Measurements from ENCODE around the gene MARCHF10. TPM values are rescaled to one million over a fixed set of nuclear protein-coding genes. Genes with fewer than 3 reads are reported as not detected.
"Not testable (repeated sequence)": the region's sequence is repeated elsewhere in the genome, so short reads cannot be mapped to it uniquely, and the experiment has no call there.

MARCHF10 gene
- total RNA-seq, 1 donor from 2014 or later = not detected

GRCh38 chr17:62787366-62787765, 20.7 kb downstream of the MARCHF10 start:
- no peak overlapping the region for H3K4me3 Mint-ChIP-seq
- H3K27me3 Mint-ChIP-seq = peaks cover 17% of the 10 kb centered on the region
- H3K9me3 Mint-ChIP-seq = peaks cover 7% of the 10 kb centered on the region
- H3K4me1 Mint-ChIP-seq = no peaks in the 10 kb centered on the region
- no peaks in the 10 kb centered on the region for H3K36me3 Mint-ChIP-seq (ENCODE audit: low read depth)
- no peak for DNase-seq
- H3K27ac Mint-ChIP-seq = no peak overlapping the region
- intact Hi-C loops (cut with micrococcal nuclease) = no loop called here

- intact Hi-C loops (cut with micrococcal nuclease) = no loop called here
- no peak for DNase-seq
- no peak overlapping the region for H3K4me3 Mint-ChIP-seq
- H3K36me3 Mint-ChIP-seq (ENCODE audit: low read depth) = no peaks in the 10 kb centered on the region
- H3K27ac Mint-ChIP-seq = no peak overlapping the region
- no peaks in the 10 kb centered on the region for H3K4me1 Mint-ChIP-seq
- H3K27me3 Mint-ChIP-seq = peaks cover 17% of the 10 kb centered on the region
- H3K9me3 Mint-ChIP-seq = peaks cover 7% of the 10 kb centered on the region
Measured at GRCh38 chr17:62786646-62787045, 21.5 kb downstream of the MARCHF10 start.

DNA sequence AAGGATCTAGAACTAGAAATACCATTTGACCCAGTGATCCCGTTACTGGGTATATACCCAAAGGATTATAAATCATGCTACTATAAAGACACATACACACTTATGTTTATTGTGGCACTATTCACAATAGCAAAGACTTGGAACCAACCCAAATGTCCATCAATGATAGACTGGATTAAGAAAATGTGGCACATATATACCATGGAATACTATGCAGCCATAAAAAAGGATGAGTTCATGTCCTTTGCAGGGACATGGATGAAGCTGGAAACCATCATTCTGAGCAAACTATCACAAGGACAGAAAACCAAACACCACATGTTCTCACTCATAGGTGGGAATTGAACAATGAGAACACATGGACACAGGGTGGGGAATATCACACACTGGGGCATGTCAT, 22.1 kb downstream of the MARCHF10 start:
- DNase-seq; intact Hi-C loops (cut with micrococcal nuclease); H3K36me3 Mint-ChIP-seq (ENCODE audit: low read depth); H3K4me1 Mint-ChIP-seq; H3K9me3 Mint-ChIP-seq; H3K4me3 Mint-ChIP-seq; H3K27ac Mint-ChIP-seq: not testable (repeated sequence)
- peaks cover 12% of the 10 kb centered on the region for H3K27me3 Mint-ChIP-seq

- DNase-seq = no peak
- no peak overlapping the region for H3K4me3 Mint-ChIP-seq
- H3K27me3 Mint-ChIP-seq = peaks cover 12% of the 10 kb centered on the region
- no peaks in the 10 kb centered on the region for H3K36me3 Mint-ChIP-seq (ENCODE audit: low read depth)
- no peak overlapping the region for H3K27ac Mint-ChIP-seq
- peaks cover 7% of the 10 kb centered on the region for H3K9me3 Mint-ChIP-seq
- intact Hi-C loops (cut with micrococcal nuclease) = no loop called here
- no peaks in the 10 kb centered on the region for H3K4me1 Mint-ChIP-seq
Measured at GRCh38 chr17:62782730-62783270, 25.3 kb downstream of the MARCHF10 start.

DNA sequence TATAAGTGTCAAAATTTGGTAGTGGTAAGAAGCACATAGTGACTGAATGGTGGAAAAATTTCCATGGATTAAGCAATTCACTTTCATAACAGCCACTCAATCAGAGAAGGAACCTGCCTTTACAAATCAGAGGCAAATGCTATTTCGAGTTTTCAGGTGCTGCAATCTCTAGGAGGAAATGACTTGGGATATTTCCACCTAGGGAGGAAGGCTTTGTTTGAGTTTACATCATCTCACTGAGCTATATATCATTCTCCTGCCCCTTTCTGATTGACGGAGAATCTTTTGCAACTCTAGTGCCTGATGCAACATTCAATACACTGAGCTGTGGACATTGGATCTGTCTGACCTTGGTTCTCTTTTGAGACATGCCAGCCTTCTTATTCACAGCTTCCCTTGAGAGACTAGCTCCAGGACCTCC, 26.3 kb downstream of the MARCHF10 start:
- intact Hi-C loops (cut with micrococcal nuclease) = no loop called here
- no peak overlapping the region for H3K4me3 Mint-ChIP-seq
- peaks cover 12% of the 10 kb centered on the region for H3K27me3 Mint-ChIP-seq
- DNase-seq = no peak
- no peak overlapping the region for H3K27ac Mint-ChIP-seq
- no peaks in the 10 kb centered on the region for H3K36me3 Mint-ChIP-seq (ENCODE audit: low read depth)
- peaks cover 7% of the 10 kb centered on the region for H3K9me3 Mint-ChIP-seq
- no peaks in the 10 kb centered on the region for H3K4me1 Mint-ChIP-seq

DNA sequence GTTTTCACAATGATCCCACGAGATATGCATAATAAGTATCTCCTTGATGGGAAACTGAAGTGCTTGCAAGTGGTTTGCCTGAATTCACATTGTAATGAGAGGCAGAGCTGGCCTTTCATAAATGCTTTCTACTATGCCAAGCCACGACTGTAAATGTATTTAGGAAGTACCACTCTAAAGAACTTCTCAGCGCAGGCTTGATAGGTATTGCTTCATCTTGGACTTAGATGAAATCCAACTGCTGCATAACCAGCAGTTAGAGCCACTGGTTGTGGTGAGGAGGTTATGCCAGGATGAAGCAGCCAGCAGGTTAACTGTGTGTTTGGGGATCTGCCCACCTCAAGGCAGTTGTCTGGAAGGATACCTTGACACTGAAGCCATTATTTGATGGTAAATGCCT, 26.8 kb downstream of the MARCHF10 start:
- Mint-ChIP-seq H3K27ac (no peak overlapping the region), H3K27me3 (peaks cover 12% of the 10 kb centered on the region), H3K36me3 (ENCODE audit: low read depth) (no peaks in the 10 kb centered on the region), H3K4me1 (no peaks in the 10 kb centered on the region), H3K9me3 (peaks cover 7% of the 10 kb centered on the region), H3K4me3 (no peak overlapping the region)
- DNase-seq = no peak
- intact Hi-C loops (cut with micrococcal nuclease) = no loop called here

GRCh38 chr17:62780951-62781350, 27.2 kb downstream of the MARCHF10 start:
- H3K4me3 Mint-ChIP-seq = no peak overlapping the region
- H3K27me3 Mint-ChIP-seq = peaks cover 12% of the 10 kb centered on the region
- H3K36me3 Mint-ChIP-seq (ENCODE audit: low read depth) = no peaks in the 10 kb centered on the region
- H3K4me1 Mint-ChIP-seq = no peaks in the 10 kb centered on the region
- intact Hi-C loops (cut with micrococcal nuclease) = no loop called here
- H3K9me3 Mint-ChIP-seq = peaks cover 7% of the 10 kb centered on the region
- no peak overlapping the region for H3K27ac Mint-ChIP-seq
- DNase-seq = no peak

DNA sequence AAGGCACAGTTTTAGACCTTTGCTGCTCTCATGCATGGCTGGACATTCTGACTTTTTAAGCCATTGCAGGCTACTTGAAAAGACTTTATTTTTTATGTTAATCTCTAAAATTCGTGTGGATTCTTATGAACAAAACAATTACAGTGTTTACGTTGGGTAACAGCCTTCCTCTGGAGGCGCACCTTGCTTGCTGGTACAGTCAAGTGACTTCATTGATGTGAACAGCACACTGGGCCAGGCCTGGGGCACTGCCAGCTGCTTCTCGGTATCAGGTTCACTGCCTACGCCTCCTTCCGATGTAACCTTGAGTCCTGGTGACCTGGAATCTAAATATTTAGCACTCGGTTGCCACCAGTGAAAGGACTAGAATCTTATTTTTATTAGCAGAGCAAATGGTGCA, 27.8 kb downstream of the MARCHF10 start:
- H3K27ac Mint-ChIP-seq = no peak overlapping the region
- no peaks in the 10 kb centered on the region for H3K4me1 Mint-ChIP-seq
- intact Hi-C loops (cut with micrococcal nuclease) = no loop called here
- peaks cover 4% of the 10 kb centered on the region for H3K9me3 Mint-ChIP-seq
- peaks cover 10% of the 10 kb centered on the region for H3K27me3 Mint-ChIP-seq
- DNase-seq = no peak
- H3K4me3 Mint-ChIP-seq = no peak overlapping the region
- H3K36me3 Mint-ChIP-seq (ENCODE audit: low read depth) = no peaks in the 10 kb centered on the region

GRCh38 chr17:62778990-62779681, 29.0 kb downstream of the MARCHF10 start:
- no peak for DNase-seq
- H3K27ac Mint-ChIP-seq = no peak overlapping the region
- peaks cover 4% of the 10 kb centered on the region for H3K9me3 Mint-ChIP-seq
- no peaks in the 10 kb centered on the region for H3K4me1 Mint-ChIP-seq
- intact Hi-C loops (cut with micrococcal nuclease) = no loop called here
- H3K27me3 Mint-ChIP-seq = peaks cover 5% of the 10 kb centered on the region
- no peak overlapping the region for H3K4me3 Mint-ChIP-seq
- H3K36me3 Mint-ChIP-seq (ENCODE audit: low read depth) = no peaks in the 10 kb centered on the region

GRCh38 chr17:62775876-62776275, 32.2 kb downstream of the MARCHF10 start:
- DNase-seq = no peak
- Mint-ChIP-seq H3K36me3 (ENCODE audit: low read depth) (no peaks in the 10 kb centered on the region), H3K4me3 (no peak overlapping the region), H3K9me3 (no peaks in the 10 kb centered on the region), H3K27me3 (no peaks in the 10 kb centered on the region), H3K4me1 (no peaks in the 10 kb centered on the region), H3K27ac (no peak overlapping the region)
- intact Hi-C loops (cut with micrococcal nuclease) = no loop called here

GRCh38 chr17:62774338-62774737, 33.8 kb downstream of the MARCHF10 start:
- Mint-ChIP-seq H3K4me3 (no peak overlapping the region), H3K27ac (no peak overlapping the region), H3K9me3 (no peaks in the 10 kb centered on the region), H3K36me3 (ENCODE audit: low read depth) (no peaks in the 10 kb centered on the region), H3K27me3 (peaks cover 3% of the 10 kb centered on the region), H3K4me1 (no peaks in the 10 kb centered on the region)
- DNase-seq = no peak
- intact Hi-C loops (cut with micrococcal nuclease) = no loop called here

- Mint-ChIP-seq H3K9me3 (no peaks in the 10 kb centered on the region), H3K36me3 (ENCODE audit: low read depth) (no peaks in the 10 kb centered on the region), H3K4me1 (no peaks in the 10 kb centered on the region)
Measured at GRCh38 chr17:62767997-62768396, 40.1 kb downstream of the MARCHF10 start.

DNA sequence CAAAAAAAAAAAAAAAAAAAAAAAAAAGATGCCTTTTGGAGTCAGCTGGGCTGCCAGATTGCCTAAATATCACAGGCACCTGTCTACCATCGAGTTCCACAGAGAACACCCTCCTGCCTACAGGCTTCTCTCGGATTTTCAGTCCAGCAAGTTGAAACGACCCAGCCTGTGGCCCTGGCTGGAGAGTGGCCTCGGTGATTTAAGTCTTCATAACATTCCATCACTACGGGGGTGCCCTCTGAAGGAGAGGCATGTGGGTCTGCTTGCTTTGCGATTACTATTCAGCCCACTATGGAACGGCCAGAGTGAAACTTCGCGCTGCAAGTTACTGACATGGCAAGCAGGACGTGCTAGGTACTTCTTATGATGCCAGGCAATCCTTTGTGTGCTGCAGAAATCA, 42.8 kb downstream of the MARCHF10 start:
- peaks cover 6% of the 10 kb centered on the region for H3K27me3 Mint-ChIP-seq
- DNase-seq = no peak
- no peaks in the 10 kb centered on the region for H3K9me3 Mint-ChIP-seq
- intact Hi-C loops (cut with micrococcal nuclease) = no loop called here
- no peak overlapping the region for H3K4me3 Mint-ChIP-seq
- no peak overlapping the region for H3K27ac Mint-ChIP-seq
- no peaks in the 10 kb centered on the region for H3K4me1 Mint-ChIP-seq
- H3K36me3 Mint-ChIP-seq (ENCODE audit: low read depth) = no peaks in the 10 kb centered on the region

More at GRCh38 chr17:62767997-62768396, 40.1 kb downstream of the MARCHF10 start:
- H3K27me3 Mint-ChIP-seq = peaks cover 6% of the 10 kb centered on the region
- H3K27ac Mint-ChIP-seq = no peak overlapping the region
- no peak for DNase-seq
- intact Hi-C loops (cut with micrococcal nuclease) = no loop called here
- H3K4me3 Mint-ChIP-seq = no peak overlapping the region

DNA sequence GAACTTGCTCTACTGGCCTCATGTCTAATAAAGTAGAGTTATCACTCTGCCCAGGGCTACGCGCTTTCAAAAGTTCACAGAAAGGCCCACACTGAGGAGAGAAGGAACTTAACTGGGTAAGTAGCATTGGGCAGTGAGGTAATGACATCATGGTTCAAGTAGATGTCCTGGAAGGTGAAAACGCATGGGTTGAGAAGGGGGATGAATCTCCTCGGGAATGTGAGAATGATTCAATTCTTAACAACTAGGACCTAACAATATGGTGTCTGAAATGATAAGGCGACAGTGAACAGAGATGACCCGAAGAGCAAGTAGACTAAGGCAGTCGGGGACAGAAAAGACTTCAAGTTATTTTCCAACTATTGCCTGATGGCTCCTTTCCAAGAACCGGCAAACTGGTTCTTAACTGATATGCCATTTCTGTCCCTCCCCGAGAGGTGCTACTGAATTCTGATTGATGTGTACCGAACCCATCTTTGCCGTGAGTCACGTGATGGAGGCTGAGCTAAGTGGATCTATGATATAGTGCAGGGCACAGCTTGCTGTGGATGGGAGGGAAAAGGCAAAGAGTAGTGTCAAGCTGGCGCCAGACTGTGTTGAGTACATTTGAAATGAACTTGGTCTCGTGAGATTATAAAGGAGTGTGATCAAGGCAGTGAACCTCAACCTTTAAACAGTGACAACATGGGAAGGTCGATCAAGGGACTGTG, 44.1 kb downstream of the MARCHF10 start:
- peaks cover 9% of the 10 kb centered on the region for H3K27me3 Mint-ChIP-seq

More for the DNA sequence above, 44.1 kb downstream of the MARCHF10 start:
- Mint-ChIP-seq H3K36me3 (ENCODE audit: low read depth) (no peaks in the 10 kb centered on the region), H3K9me3 (no peaks in the 10 kb centered on the region), H3K27ac (no peak overlapping the region), H3K4me1 (no peaks in the 10 kb centered on the region), H3K4me3 (no peak overlapping the region)
- intact Hi-C loops (cut with micrococcal nuclease) = no loop called here
- no peak for DNase-seq

Measured in activated CD4-positive, alpha-beta T cell treated with anti-CD3 and anti-CD28 coated beads, Interleukin-2, amount 10 ng/mL, durations not matched to agents 24 days and 14 days (primary cell).